GM19240 (cell line): ENCODE measurements around the gene SGCD.

Experiments used
- DNase-seq: peaks from one replicate; pipeline ENCODE4 v3.0.0; 2011; ENCODE audit warnings: low spot score; ENCODE audit not compliant: insufficient read length

Gene SGCD

DNA sequence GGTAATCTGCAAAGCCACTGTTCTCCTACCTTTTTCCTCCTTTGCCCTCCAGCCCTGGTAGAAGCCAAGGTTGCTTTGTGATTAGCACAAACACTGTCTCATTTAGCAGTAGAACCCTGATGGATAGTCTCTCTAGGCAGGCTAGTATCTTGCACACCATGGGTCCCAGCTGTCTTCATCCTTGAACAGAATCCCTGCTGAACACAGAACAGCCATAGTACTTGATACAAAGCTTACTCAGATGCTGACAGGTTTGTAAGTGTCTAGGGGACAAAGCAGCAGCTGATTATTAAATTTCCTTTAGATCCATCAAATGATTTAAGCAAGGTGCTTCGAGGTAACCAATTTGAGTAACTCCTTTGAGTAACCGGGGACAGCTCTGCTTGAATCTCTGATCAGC, 359.4 kb downstream of the SGCD start:
- no peak for DNase-seq

DNA sequence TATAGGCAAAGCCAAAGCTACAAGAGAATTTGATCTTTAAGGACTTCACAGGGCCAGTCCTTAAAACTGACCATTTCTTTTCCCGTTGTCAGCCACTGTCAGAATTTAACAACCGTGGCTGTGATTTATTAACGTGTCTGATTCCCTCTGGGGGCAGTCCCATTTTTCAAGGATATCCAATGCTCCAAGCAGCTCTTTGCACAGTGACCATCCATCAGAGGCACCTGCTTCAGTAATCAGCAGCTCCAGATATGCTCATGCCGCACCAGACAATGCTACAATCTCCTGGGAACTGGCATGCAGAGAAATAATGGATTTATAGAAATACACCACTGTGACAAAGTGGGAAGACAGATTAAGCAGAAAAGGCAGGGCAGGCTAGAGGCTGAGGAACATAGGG, 359.8 kb downstream of the SGCD start:
- DNase-seq, result no peak

GRCh38 chr5:156687514-156687913, 360.6 kb downstream of the SGCD start:
- no peak for DNase-seq

DNA sequence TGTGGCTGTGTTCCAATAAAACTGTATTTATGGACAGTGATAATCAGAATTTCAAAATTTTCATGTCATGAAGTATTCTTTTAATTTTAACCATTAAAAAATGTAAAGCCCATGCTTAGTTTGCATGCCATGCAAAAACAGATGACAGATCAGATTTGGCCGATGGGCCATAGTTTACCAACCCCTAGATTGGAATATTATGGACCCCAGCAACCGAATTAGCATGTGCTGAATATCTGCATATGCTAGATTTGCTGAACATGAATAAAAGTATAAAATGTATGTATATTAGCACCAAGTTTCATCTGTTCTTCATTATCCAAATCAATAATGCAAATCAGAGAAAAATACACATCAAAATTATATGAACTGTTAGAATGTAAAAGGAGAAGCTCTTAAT, 364.6 kb downstream of the SGCD start:
- DNase-seq, result no peak

DNA sequence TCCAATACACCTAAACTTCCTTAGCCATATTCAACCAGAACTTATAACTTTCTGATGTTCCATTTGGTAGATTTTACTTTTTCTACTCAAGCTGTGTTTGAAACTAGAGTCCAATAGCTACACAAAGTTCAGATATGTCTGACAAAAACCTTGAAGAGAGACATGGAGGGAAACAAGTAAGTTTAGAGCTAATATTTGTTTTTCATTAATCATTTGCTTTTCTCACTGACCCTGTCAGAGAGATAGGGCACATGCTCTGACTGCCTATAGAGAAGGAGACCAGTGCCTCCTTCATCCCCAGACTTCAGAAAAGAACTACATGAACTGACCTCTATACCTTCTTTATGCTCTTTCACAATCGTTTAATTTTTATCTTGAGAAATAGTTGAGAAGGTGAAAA, 366.1 kb downstream of the SGCD start:
- no peak for DNase-seq

DNA sequence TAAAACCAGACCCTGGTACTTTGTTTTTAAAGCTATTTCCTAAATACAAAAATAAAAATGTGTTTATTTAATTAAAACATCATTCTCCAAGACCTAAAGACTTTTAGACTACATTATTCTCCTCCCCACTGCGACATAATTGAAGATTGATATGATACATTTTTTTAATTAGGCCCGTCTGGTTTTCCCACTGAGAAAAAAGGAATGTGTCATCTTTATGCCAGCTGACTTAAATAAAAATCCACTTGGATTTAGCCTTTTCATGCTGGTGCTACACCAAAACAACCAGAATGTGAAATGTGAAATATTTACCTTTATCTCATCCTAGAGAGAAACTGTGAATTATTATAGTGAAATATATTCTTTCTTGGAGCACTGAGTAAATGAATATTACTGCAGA, 367.6 kb downstream of the SGCD start:
- no peak for DNase-seq

DNA sequence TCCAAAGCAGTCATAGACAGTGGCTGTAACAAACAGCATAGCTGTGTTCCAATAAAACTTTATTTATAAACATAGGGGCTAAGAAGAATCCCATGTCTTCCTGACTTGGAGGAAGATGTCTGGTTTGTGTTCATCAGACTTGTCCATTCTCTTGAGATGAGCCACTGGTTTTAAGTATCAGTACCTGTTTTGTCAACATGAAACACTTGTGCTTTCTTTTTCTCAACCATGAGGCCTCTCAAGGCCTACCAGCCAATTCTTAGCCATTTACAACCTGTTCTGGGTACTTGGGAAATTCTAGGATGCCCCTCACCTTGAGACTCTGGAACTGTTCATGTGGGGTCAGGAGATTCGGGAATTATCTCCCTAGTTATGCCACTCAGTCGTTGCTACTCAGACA, 368.8 kb downstream of the SGCD start:
- DNase-seq, result no peak

DNA sequence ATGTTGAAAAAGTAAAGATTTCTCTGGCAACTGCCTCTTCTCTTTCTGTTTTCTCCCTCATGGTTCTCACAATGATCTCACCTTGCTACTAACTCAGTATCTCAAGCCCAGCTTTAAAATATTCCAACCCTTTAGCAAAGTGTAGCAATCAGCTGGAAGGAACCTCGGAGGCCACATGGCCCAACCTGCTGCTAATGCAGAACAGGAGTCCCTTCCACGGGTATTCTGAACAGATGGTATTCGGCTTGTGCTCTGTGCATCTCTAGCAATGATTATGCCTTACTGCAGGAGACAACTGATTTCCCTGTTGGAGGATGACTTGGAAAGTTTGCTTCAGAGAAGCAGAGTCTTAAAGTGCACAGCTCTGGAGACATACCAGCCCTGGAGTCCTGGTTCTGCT, 371.4 kb downstream of the SGCD start:
- no peak for DNase-seq

- no peak for DNase-seq
These were observed 372.2 kb downstream of the SGCD start for GRCh38 chr5:156699147-156699546.

DNA sequence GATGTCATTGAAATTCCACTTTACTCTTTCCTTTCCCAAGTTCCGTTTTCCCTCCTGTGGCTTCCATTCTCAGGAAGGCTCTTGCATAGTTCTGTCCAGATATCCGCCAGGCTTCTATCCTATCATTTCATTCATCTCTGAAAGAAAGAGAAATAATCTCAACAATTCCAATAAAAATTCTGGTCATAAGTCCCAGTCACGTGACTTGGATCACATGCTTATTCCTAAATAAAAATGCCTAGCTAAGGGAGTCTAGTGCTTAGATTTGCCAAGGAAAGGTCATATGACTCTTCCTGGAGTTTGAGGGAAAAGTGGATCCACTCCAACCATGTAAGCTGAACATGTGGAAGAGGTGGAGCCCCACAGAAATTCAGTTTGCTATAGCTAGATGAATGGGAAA, 377.2 kb downstream of the SGCD start:
- no peak for DNase-seq

GRCh38 chr5:156706631-156707030, 379.7 kb downstream of the SGCD start:
- DNase-seq, result no peak

DNA sequence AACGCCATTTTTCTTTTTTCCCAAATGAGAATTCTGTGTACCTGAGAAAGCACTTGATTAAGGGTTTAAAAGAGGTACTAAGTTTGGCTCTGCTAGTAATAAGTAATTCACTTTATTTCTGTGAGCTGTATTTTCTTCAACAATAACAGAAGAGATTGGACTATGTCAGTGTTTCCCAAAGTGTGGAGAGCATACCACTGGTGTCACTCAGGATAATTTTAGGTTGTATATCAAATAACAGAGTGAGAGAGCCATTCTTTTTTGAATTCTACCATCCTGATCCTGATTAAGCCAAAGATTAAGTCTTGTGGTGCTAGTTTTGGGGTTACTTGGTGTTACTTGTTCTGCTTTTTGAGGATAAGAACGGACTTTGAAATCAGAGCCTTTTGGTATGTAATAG, 380.8 kb downstream of the SGCD start:
- DNase-seq, result no peak

DNA sequence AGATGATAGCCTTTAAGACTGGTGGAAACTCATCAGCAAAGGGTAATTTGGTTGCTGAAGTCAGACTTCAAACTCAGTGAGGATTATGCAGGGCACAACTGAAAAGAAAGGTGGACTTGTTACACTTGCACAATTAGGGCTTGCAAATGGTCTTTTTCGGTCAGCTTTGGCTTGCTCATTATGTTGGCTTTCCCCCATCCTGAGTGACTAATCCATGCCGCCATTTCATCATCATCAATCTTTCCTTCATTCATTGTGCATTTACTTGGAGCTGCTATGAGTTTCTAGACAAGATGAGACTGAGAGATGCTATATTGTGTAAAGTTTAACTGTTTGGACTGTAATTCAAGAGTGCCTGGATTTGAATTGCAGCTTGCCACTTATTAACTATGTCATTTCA, 388.3 kb downstream of the SGCD start:
- DNase-seq, result no peak

DNA sequence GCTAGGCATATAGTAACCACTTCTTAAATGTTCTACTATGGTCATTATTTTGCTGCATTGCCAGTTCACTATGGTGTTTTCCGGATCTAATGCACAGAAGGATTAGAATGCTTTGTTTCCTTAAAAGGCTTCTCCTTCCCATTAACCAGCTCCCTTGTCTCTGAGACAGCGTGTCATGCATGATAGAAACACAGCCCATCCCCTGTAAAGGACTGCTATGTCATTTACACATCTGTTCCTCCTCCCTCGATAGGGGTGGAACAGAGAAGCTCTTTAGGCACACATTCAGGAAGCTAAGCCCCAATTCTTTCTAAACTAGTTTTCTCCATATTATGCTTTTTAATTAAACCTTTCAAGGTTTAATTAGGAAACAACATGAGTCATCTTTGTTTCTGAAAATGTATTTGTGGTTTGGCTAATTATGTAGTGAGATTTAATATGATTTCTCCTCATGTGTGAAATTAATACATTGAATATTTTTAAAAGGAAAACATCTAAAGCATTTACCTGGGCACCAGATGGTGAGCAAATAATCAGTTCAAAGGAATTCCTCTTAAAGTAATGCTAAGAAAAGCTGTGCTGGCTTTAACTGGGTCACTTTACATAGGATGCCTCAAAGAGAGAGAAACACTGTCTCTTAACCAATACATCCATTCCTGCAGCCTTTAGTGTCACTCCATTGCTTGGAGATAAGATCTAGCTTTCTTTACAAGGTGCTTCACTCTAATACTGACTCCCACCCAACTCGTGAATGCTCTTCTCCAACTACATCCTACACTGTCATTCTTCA, 389.8 kb downstream of the SGCD start:
- DNase-seq, result no peak

GRCh38 chr5:156718985-156719384, 392.0 kb downstream of the SGCD start:
- DNase-seq, result no peak

GRCh38 chr5:156722358-156722757, 395.4 kb downstream of the SGCD start:
- DNase-seq, result no peak

DNA sequence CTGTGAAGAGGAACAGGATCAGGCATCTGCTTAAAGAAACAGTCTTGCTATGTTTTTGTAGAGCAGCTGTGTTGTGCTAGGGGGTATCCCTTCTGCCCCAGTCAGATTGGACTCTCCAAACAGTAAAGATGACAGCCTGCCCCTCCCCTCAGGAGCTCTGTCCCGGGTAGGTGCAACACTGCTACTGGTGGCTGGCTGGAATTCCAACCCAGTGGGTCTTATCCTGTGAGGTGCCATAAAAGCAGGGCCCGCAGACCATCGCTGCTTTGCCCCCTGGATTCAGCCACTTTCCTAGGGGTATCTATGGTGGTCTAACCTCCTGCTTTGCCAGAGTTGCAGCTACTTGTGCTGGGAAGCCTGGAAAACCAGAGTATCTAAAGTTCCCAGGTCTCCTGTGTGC, 408.5 kb downstream of the SGCD start:
- no peak for DNase-seq

DNA sequence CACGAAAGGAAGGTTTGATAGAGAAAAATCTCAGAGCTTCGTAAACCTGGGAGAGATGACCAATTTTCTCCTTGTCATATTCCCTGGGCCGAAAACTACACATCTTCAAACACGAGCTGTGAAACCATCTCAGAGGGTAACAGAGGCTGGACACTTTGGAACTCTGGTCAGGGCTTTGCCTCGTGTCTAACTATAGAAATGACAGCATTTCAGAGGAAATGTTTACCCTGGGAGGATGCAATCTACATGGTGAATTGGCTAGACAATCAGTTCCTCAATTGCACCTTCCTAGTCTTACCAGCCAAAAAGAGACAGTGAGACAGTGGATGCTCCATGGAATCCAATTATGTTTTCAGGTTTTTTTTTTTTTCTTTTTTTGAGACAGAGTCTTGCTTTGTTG, 414.6 kb downstream of the SGCD start:
- no peak for DNase-seq

GRCh38 chr5:156753846-156754245, 426.9 kb downstream of the SGCD start:
- DNase-seq, result no peak

DNA sequence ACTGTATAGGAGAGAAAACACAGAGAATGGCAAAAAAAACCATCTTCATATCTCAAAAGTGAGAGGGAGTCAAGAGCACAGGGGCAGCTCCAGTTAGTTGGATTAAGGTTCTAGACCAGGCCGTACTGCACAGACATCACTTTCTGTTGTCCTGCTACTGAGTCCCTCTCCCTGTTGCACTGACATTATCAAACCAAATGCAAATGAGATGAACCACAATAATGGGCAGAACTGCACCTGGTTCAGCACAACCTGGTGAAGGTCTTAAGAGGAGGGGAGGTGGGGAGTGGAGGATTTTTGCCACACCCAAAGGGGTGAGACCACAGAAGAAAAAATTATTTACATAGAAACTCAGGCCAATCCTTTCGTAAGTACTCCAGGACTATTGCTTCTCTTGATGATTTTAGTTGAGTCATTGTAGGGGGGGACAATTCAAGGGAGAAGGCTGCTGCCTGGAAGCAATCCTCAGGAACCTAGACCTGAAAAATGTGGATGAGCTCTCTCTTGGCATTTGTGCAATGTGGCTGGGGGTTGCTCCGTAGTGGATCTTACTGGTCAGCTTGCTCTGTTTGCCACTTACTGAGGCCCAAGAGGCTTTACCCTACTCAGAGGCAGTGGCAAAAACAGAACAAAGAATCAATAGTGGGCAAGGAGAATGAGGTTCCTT, 428.6 kb downstream of the SGCD start:
- DNase-seq, result no peak

- no peak for DNase-seq
These were observed 431.2 kb downstream of the SGCD start for GRCh38 chr5:156758011-156758791.

DNA sequence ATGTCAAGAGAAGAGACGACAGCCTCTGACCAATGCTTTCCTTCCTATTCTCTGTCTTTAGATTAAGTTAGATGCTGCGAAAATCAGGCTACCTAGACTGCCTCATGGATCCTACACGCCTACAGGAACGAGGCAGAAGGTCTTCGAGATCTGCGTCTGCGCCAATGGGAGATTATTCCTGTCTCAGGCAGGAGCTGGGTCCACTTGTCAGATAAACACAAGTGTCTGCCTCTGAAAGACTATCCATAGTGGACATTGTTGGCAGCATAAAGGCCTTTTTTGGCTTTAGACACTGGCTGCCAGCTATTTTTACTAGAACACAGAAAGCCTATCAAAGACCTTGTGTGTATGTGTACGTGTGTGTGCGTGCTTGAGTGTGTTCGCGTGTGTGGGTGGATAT, 432.2 kb downstream of the SGCD start:
- DNase-seq, result no peak
